ENCODE measurements around the gene RGS3. TPM values are rescaled to one million over a fixed set of nuclear protein-coding genes. Genes with fewer than 3 reads are reported as not detected.

Gene RGS3
- total RNA-seq, 4 donors from 2014 or later, result 43.9 to 122 (median 72.7) TPM

DNA sequence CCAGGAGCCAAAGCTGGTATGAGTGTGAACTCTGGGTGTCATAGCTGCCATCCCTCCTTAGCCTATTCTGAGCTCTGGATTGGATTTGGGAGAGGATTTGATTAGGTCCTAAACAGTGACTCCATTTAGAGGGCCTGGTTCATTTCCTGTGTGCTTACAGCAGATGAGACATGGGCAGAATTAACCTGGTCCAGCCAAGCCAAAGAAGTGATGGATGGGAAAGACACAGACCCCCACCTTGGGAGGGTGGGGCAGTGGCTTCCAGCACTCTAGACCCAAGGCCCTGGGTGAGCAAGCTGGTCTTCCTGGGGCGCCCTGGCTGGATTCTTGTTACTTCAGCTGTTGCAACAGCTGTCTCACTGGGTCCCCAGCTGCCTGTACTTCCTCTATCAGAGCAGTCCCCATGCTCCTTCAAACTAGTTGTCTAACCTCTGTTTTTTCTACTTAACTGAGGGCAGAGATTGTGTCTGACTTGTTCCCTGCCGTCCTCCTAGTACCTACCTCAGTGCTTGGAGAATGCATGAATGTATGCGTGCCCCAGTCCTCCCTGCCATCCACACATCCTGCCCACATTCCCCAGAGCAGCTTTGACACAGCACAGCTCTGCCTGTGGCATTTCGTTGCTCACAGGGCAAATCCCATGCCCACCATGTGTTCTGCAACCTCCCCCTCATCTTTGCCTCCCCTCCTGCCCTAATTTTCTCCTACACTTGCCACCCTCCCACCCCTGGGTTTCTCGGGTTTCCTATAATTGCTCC lies 115.9 kb downstream of the RGS3 start:
- H3K27me3 ChIP-seq, result no peaks in the 10 kb centered on the region
- peaks cover 0 to 13% of the 10 kb centered on the region in 2 donors for H3K36me3 ChIP-seq
- no peak overlapping the region for H3K4me3 ChIP-seq
- TF ChIP-seq POLR2AphosphoS5 (IDR thresholded peaks at IDR 0.05), result no peak
- peaks cover 0 to 70% (median 50%) of the 10 kb centered on the region in 3 donors for H3K4me1 ChIP-seq
- no peaks in the 10 kb centered on the region for H3K9me3 ChIP-seq
- ATAC-seq, result peak; percentile 29
- 40 to 49% methylated on average over 2 to 4 of the region's 5 CpGs for WGBS, 2 donors (ENCODE audit: low coverage in 1 of 2)
- peak overlapping the region; percentile 59 to 84 (median 78) for H3K27ac ChIP-seq

DNA sequence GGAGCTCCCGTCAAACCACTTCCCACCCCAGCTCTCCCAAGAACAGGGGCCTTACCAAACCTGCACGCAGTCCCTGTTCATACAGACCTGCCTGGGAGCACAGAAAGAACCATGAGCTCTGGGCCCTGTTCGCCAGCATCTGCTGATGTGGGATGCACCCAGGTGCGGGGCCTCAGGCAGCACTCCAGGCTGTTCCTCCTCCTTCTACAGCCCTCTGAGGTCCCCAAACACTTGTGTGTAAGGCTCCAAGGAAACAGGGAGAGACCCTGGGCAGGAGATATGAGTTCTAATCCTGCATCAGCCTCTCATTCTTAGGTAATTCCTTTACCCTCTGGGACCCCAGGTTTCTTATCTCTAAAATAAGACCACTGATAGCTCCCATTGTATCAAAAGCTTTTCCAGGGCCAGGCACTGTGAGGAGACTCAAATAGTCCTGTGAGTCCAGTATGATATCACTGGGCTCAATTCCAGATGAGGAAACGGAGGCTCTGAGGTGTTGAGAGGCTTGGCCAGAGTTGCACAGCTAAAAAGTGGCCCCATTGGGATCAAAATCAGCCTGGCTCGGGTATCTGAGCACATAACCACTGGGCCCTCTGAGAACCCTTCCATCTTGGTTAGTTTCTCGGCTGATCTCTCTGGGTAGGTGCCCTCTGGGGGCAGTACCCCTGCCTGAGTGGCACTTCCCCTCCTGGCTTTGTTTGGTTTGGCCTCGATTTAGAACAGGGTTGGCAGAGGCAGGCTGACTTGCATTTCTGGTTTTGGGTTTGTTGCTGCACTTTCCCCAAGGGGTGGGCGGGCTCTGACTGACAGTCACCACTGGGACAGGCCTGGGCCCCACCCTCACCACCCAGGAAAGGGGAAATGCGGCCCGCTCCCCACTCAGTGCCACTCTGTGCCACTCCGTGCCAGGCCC lies 116.8 kb downstream of the RGS3 start:
- no peak overlapping the region for H3K4me3 ChIP-seq
- no peaks in the 10 kb centered on the region for H3K9me3 ChIP-seq

DNA sequence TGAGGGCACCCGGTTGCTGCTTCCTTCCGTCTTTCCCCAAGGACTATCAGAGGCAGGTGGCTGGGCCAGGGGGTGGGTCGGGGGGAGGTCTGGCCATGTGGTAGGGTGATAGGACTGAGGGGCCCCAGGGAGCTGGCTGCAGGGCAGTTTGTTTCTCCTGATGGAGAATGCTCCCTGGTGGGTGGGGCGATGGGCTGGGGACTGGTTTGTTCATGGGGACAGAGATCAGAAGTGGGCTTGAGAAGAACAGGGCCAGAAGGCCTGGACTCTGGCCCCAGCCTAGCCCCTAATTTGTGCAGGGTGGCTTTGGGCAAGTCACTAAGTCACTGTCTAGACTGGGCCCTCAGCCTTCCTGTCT lies 117.4 kb downstream of the RGS3 start:
- Histone ChIP-seq H3K4me3 (no peak overlapping the region), H3K4me1 (peaks cover 0 to 74% (median 48%) of the 10 kb centered on the region in 3 donors), H3K27ac (peak overlapping the region; percentile 59 to 84 (median 78)), H3K9me3 (no peaks in the 10 kb centered on the region), H3K27me3 (no peaks in the 10 kb centered on the region), H3K36me3 (peaks cover 0 to 28% of the 10 kb centered on the region in 2 donors)
- no CpG with 5 or more reads among the region's 4 CpGs for WGBS, 2 donors (ENCODE audit: low coverage in 1 of 2)
- TF ChIP-seq POLR2A (IDR thresholded peaks at IDR 0.05) (no peak), POLR2AphosphoS5 (IDR thresholded peaks at IDR 0.05) (no peak), EP300 (IDR thresholded peaks at IDR 0.05) (no peak)
- TF ChIP-seq, protein P1, sequence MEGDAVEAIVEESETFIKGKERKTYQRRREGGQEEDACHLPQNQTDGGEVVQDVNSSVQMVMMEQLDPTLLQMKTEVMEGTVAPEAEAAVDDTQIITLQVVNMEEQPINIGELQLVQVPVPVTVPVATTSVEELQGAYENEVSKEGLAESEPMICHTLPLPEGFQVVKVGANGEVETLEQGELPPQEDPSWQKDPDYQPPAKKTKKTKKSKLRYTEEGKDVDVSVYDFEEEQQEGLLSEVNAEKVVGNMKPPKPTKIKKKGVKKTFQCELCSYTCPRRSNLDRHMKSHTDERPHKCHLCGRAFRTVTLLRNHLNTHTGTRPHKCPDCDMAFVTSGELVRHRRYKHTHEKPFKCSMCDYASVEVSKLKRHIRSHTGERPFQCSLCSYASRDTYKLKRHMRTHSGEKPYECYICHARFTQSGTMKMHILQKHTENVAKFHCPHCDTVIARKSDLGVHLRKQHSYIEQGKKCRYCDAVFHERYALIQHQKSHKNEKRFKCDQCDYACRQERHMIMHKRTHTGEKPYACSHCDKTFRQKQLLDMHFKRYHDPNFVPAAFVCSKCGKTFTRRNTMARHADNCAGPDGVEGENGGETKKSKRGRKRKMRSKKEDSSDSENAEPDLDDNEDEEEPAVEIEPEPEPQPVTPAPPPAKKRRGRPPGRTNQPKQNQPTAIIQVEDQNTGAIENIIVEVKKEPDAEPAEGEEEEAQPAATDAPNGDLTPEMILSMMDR (IDR thresholded peaks at IDR 0.05), result no peak
- no peak for ATAC-seq

More for the DNA sequence above, 116.8 kb downstream of the RGS3 start:
- Histone ChIP-seq H3K27me3 (no peaks in the 10 kb centered on the region), H3K27ac (peak overlapping the region; percentile 59 to 84 (median 78)), H3K36me3 (peaks cover 0 to 21% of the 10 kb centered on the region in 2 donors), H3K4me1 (peaks cover 0 to 67% (median 48%) of the 10 kb centered on the region in 3 donors)
- 65 to 68% methylated on average over 5 of the region's 12 CpGs for WGBS, 2 donors (ENCODE audit: low coverage in 1 of 2)
- ATAC-seq, result peak; percentile 59
- TF ChIP-seq POLR2A (IDR thresholded peaks at IDR 0.05), result no peak
- TF ChIP-seq, protein P1 (IDR thresholded peaks at IDR 0.05), result no peak
- no peak for TF ChIP-seq EP300 (IDR thresholded peaks at IDR 0.05)
- TF ChIP-seq POLR2AphosphoS5 (IDR thresholded peaks at IDR 0.05), result no peak

DNA sequence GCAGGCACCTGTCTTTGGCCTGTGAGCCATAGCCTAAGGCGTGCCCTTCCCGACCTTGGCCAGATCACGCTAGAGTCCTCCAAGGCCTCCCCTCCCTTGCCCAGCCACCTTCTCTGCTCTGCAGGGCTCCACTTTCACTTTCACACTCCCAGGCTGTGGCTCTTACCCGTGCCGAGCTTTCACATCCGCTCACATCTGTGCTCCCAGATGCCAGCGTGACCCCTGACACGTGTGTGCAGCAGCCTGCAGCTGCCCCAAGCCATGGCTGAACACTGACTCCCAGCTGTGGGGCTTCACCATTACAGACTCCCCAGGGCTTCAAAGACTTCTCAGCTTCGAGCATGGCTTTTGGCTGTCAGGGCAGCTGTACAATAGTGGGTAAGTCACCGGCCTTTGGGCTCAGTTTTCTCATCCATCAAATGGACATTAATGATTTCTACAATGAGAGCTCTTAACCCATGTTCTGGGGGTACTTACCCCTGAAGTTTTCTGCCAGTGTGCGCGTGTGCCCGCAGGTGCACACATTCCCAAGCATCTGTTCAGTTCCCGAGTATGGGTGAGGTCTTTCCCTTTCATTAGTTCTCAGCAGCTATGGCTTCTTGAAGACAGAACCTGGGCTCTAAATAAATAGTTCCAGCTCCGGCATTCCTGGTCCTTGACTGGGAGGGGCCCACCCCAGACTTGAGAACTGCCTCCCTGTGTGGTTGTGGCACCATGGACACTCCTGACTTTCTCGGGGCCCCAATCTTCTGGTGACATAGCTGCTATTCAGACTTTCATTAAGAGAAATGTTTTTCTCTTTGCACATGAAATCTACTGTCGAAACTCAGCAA lies 118.6 kb downstream of the RGS3 start:
- Histone ChIP-seq H3K4me1 (peaks cover 0 to 76% (median 48%) of the 10 kb centered on the region in 3 donors), H3K36me3 (peaks cover 0 to 37% of the 10 kb centered on the region in 2 donors), H3K27me3 (no peaks in the 10 kb centered on the region), H3K4me3 (peak overlapping the region in 1 of 2 donors; percentile 30), H3K9me3 (no peaks in the 10 kb centered on the region), H3K27ac (peak overlapping the region; percentile 59 to 84 (median 78))
- WGBS, 2 donors (ENCODE audit: low coverage in 1 of 2), result 38 to 46% methylated on average over 7 to 13 of the region's 17 CpGs
- peak; percentile 74 for ATAC-seq
- no peak for TF ChIP-seq POLR2A (IDR thresholded peaks at IDR 0.05)
- TF ChIP-seq, protein P1 (IDR thresholded peaks at IDR 0.05), result peak in 3 of 4 experiments; percentile 37 to 64 (median 41)
- peak; percentile 81 for TF ChIP-seq POLR2AphosphoS5 (IDR thresholded peaks at IDR 0.05)

All from gastroesophageal sphincter (tissue), 4 donors.